BE2C (cell line): ENCODE measurements around the gene ARHGAP28.

ENCODE experiments used
- DNase-seq: peaks from one replicate; pipeline ENCODE4 v3.0.0-alpha.2; 2020
- H3K27me3 ChIP-seq: fragments of 250-450 bp; sonication (Bioruptor Pico); 2 replicates; pipeline ENCODE4 v1.5.1; 2020; ENCODE audit warnings: mild to moderate bottlenecking
- H3K36me3 ChIP-seq: fragments of 250-450 bp; sonication (Bioruptor Pico); 2 replicates; pipeline ENCODE4 v1.5.1; 2020; ENCODE audit warnings: mild to moderate bottlenecking
- H3K4me1 ChIP-seq: fragments of 250-450 bp; sonication (Bioruptor Pico); 2 replicates; pipeline ENCODE4 v1.5.1; 2020
- H3K4me3 ChIP-seq: 2 replicates; pipeline ENCODE4 v1.5.1; 2011; ENCODE audit warnings: low read depth, low read length
- H3K9me3 ChIP-seq: fragments of 250-450 bp; sonication (Bioruptor Pico); 2 replicates; pipeline ENCODE4 v1.5.1; 2020
- CTCF ChIP-seq: IDR thresholded peaks from 2 replicates; pipeline ENCODE4 v1.5.1; 2012; ENCODE audit warnings: mild to moderate bottlenecking, low read depth, low read length

ARHGAP28 gene

GRCh38 chr18:6755107-6755506 lies 25.6 kb downstream of the ARHGAP28 start:
- TF ChIP-seq CTCF = no peak

GRCh38 chr18:6757931-6758330 lies 28.4 kb downstream of the ARHGAP28 start:
- H3K4me1 ChIP-seq = no peaks in the 10 kb centered on the region
- no peak overlapping the region for H3K4me3 ChIP-seq
- no peaks in the 10 kb centered on the region for H3K9me3 ChIP-seq
- DNase-seq = no peak
- H3K36me3 ChIP-seq = no peaks in the 10 kb centered on the region
- no peaks in the 10 kb centered on the region for H3K27me3 ChIP-seq
- TF ChIP-seq CTCF = no peak

More at GRCh38 chr18:6755107-6755506, 25.6 kb downstream of the ARHGAP28 start:
- no peak for DNase-seq
- H3K9me3 ChIP-seq = no peaks in the 10 kb centered on the region
- no peak overlapping the region for H3K4me3 ChIP-seq
- H3K27me3 ChIP-seq = no peaks in the 10 kb centered on the region
- H3K4me1 ChIP-seq = no peaks in the 10 kb centered on the region
- no peaks in the 10 kb centered on the region for H3K36me3 ChIP-seq

- no peaks in the 10 kb centered on the region for H3K27me3 ChIP-seq
- H3K4me3 ChIP-seq = no peak overlapping the region
- no peak for TF ChIP-seq CTCF
- no peaks in the 10 kb centered on the region for H3K4me1 ChIP-seq
- DNase-seq = no peak
- no peaks in the 10 kb centered on the region for H3K9me3 ChIP-seq
- no peaks in the 10 kb centered on the region for H3K36me3 ChIP-seq
These were observed 30.1 kb downstream of the ARHGAP28 start for GRCh38 chr18:6759579-6759978.

- Histone ChIP-seq H3K4me1 (no peaks in the 10 kb centered on the region), H3K36me3 (no peaks in the 10 kb centered on the region), H3K27me3 (no peaks in the 10 kb centered on the region), H3K9me3 (no peaks in the 10 kb centered on the region), H3K4me3 (no peak overlapping the region)
- DNase-seq = no peak
- no peak for TF ChIP-seq CTCF
These were observed 34.0 kb downstream of the ARHGAP28 start for GRCh38 chr18:6763524-6763923.

- Histone ChIP-seq H3K4me1 (no peaks in the 10 kb centered on the region), H3K4me3 (no peak overlapping the region), H3K36me3 (no peaks in the 10 kb centered on the region), H3K9me3 (no peaks in the 10 kb centered on the region), H3K27me3 (no peaks in the 10 kb centered on the region)
- DNase-seq = no peak
- TF ChIP-seq CTCF = no peak
These were observed 34.9 kb downstream of the ARHGAP28 start for GRCh38 chr18:6764382-6764781.

- no peak for DNase-seq
- Histone ChIP-seq H3K4me1 (no peaks in the 10 kb centered on the region), H3K27me3 (no peaks in the 10 kb centered on the region), H3K36me3 (no peaks in the 10 kb centered on the region), H3K4me3 (no peak overlapping the region), H3K9me3 (no peaks in the 10 kb centered on the region)
- TF ChIP-seq CTCF = no peak
These were observed 44.3 kb downstream of the ARHGAP28 start for GRCh38 chr18:6773777-6774176.
